ENCODE measurements around the gene YIF1A.

GRCh38 chr11:66282468-66283455 is 6.2 kb downstream of the YIF1A start:
- TF ChIP-seq HDAC2 (IDR thresholded peaks at IDR 0.05) (no peak), JUN (IDR thresholded peaks at IDR 0.05) (peak in 1 of 2 experiments; percentile 35; a peak in 2 of 5 replicates), REST (IDR thresholded peaks at IDR 0.05) (no peak), CTCF (IDR thresholded peaks at IDR 0.05) (peak; percentile 90), ZFP36 (IDR thresholded peaks at IDR 0.05; ENCODE audit: borderline replicate concordance, partially characterized antibody) (no peak), RFX5 (IDR thresholded peaks at IDR 0.05) (peak; percentile 54; the same call in 1 of the 2 replicates), CHD2 (IDR thresholded peaks at IDR 0.05; ENCODE audit: low read length, partially characterized antibody) (no peak), NPAS2 (CRISPR knock-in tag; IDR thresholded peaks at IDR 0.05; ENCODE audit: borderline replicate concordance) (no peak), RNF2 (IDR thresholded peaks at IDR 0.05; ENCODE audit: borderline replicate concordance, low read depth) (no peak), EHMT2 (IDR thresholded peaks at IDR 0.05; ENCODE audit: low read depth) (no peak)
